DOHH2 (cell line): ENCODE measurements around the gene NRF1.

ENCODE experiments used
- CTCF ChIP-seq: fragments of 200-600 bp; sonication (generic); IDR thresholded peaks from one replicate; pipeline ENCODE4 v1.5.1; 2014; ENCODE audit warnings: antibody characterized with exemption, mild to moderate bottlenecking, low read depth, low read length; ENCODE audit not compliant: poor library complexity, severe bottlenecking
- EZH2phosphoT487 ChIP-seq: fragments of 200-600 bp; sonication (generic); IDR thresholded peaks from 2 replicates; pipeline ENCODE4 v1.6.1; 2017; ENCODE audit warnings: borderline replicate concordance, mild to moderate bottlenecking, antibody characterized with exemption, low read length, moderate library complexity, mixed read lengths

- TF ChIP-seq CTCF (no peak), EZH2phosphoT487 (no peak)
These were observed at the start of gene NRF1 for GRCh38 chr7:129611246-129612111.
